Upper lobe of right lung (tissue), 1 donor: ENCODE measurements around the gene USP24. TPM values are rescaled to one million over a fixed set of nuclear protein-coding genes. Genes with fewer than 3 reads are reported as not detected.

Source experiments
- ATAC-seq: fragments of 200-7000 bp; cut with Tn5 transposase; one replicate; pipeline ENCODE4 v1.9.1; 2020; ENCODE audit warnings: mild to moderate bottlenecking, moderate library complexity
- DNase-seq: peaks from one replicate; pipeline ENCODE4 v3.0.0-alpha.2; 2020
- H3K27ac ChIP-seq: fragments of 200-600 bp; one replicate; pipeline ENCODE4 v1.8.0; 2022
- H3K27me3 ChIP-seq: fragments of 200-600 bp; one replicate; pipeline ENCODE4 v1.8.0; 2022; ENCODE audit warnings: mild to moderate bottlenecking
- H3K36me3 ChIP-seq: fragments of 200-600 bp; one replicate; pipeline ENCODE4 v1.8.0; 2022
- H3K4me1 ChIP-seq: fragments of 200-600 bp; one replicate; pipeline ENCODE4 v1.8.0; 2022
- H3K4me3 ChIP-seq: fragments of 200-600 bp; one replicate; pipeline ENCODE4 v1.8.0; 2022; ENCODE audit warnings: mild to moderate bottlenecking
- H3K9me3 ChIP-seq: fragments of 200-600 bp; one replicate; pipeline ENCODE4 v1.8.0; 2022
- intact Hi-C: fragments of 100-400 bp; cut with DNase I; formaldehyde crosslinking; loops from one replicate; pipeline ENCODE4 v1.11.0; 2022
- microRNA-seq: library from miRNA; unstranded; fragments of <30 nt; microRNA quantifications from one replicate; pipeline ENCODE4 v1.2.0, GENCODE V29; 2020; ENCODE audit warnings: borderline microRNAs expressed
- total RNA-seq: library from RNA; stranded (reverse); fragmentation: NEBNext Ultra II Directional; extraction: Animal tissue kit (Norgen Biotek cat#: 25700); gene quantifications from one replicate; pipeline ENCODE4 v1.2.1, GENCODE V29; 2021
- TF ChIP-seq, protein P1 (sequence below): fragments of 200-600 bp; IDR thresholded peaks from one replicate; pipeline ENCODE4 v1.8.0; 2022; ENCODE audit warnings: antibody characterized with exemption
- donor health status: DM: no; HTN: yes; CAD: no; lungs with severe emphysema.

USP24 gene
- total RNA-seq, 1 donor from 2014 or later, result 39.5 TPM

DNA sequence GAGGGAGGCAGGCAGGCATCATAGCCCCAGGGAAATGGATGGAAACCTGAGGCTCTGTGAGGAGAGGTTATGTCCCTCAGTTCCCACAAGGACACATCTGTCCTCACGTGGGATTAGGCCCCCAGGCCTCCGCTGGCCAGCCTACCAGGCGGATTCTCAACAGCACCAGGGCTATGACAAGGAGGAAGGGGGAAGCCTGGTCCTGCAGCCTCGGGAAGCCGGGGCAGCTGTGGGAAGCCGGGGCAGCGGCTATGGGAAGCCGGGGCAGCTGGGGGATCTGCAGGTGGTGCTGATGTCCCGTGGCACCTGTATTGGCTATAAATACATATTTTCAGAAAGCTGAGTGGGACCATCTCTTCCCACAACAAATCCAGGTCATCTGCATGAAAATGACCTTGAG is 196.8 kb downstream of the USP24 start:
- Histone ChIP-seq H3K27me3 (peaks cover 4% of the 10 kb centered on the region), H3K36me3 (no peaks in the 10 kb centered on the region), H3K27ac (no peak overlapping the region), H3K9me3 (no peaks in the 10 kb centered on the region), H3K4me3 (no peak overlapping the region), H3K4me1 (no peaks in the 10 kb centered on the region)
- intact Hi-C loops, result no loop called here
- DNase-seq (peak; percentile 46), ATAC-seq (no peak)
- TF ChIP-seq, protein P1, sequence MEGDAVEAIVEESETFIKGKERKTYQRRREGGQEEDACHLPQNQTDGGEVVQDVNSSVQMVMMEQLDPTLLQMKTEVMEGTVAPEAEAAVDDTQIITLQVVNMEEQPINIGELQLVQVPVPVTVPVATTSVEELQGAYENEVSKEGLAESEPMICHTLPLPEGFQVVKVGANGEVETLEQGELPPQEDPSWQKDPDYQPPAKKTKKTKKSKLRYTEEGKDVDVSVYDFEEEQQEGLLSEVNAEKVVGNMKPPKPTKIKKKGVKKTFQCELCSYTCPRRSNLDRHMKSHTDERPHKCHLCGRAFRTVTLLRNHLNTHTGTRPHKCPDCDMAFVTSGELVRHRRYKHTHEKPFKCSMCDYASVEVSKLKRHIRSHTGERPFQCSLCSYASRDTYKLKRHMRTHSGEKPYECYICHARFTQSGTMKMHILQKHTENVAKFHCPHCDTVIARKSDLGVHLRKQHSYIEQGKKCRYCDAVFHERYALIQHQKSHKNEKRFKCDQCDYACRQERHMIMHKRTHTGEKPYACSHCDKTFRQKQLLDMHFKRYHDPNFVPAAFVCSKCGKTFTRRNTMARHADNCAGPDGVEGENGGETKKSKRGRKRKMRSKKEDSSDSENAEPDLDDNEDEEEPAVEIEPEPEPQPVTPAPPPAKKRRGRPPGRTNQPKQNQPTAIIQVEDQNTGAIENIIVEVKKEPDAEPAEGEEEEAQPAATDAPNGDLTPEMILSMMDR, result no peak

Small RNAs within 50 kb of the gene (microRNA-seq; reads per million reads assigned to microRNA genes)
- gene MIR4422, result not detected

Other genes with a start within 250 kb of the USP24 start
- gene TMEM61, start 234.7 kb downstream of the USP24 start, total RNA-seq, result 2.3 TPM
- not detected for gene BSND, start 216.4 kb downstream of the USP24 start, total RNA-seq
- 23.5 TPM for gene PCSK9, start 175.8 kb downstream of the USP24 start, total RNA-seq